K562 treated with DMSO at 1 percent for 12 hours (cell line): ENCODE measurements around the gene MRAS. TPM values are rescaled to one million over a fixed set of nuclear protein-coding genes. Genes with fewer than 3 reads are reported as not detected.

Experiments
- total RNA-seq: library from RNA; unstranded; fragments of 300-600 nt; gene quantifications from 2 replicates; pipeline ENCODE4 v1.2.3, GENCODE V29; 2022; ENCODE audit not compliant: insufficient read depth

MRAS gene
- total RNA-seq, result 1.1 and 4.5 TPM in 2 replicates

DNA sequence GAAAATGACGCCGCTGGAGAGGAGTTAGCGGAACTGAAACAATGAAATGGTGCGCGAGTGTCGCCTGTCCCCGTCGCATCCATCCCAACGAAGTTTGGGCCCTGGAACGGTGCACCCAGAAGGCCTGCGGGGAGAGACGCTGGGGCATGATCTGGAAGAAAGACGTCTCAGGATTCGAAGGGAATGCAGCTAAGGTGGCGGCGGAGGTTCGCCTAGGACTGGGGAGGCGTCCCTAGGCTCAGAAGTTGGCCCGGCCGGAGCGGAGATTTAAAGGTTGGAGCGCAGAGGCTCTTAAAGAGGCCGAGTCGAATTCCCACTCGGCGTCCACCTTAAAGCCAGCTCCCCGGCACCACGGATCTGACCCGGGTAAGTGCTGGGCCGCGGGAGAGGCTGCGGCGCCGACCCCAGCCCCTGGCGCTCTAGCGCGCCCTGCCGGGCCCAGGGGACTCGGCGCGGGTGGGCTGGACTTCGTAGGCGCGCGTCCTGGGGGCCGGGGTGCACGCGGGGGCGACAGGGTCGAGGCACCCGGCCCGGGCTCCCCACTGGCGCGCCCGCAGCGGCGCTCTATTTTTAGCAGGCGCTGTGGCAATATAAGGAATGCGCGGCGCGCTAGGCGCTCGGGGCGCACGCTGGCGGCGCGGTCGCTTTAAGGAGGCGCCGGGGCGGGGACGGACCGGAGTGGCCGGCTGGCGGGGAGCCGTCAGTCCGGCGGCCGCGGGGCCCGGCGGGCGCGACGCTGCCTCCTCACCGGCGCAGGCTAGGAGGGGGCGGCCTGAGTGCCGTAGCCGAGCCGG, at the start of gene MRAS:
MRAS (plus strand) TSS at position 620 of the 794 bp plus-strand sequence. CDS start 24,305 bp downstream, outside the sequence.

DNA sequence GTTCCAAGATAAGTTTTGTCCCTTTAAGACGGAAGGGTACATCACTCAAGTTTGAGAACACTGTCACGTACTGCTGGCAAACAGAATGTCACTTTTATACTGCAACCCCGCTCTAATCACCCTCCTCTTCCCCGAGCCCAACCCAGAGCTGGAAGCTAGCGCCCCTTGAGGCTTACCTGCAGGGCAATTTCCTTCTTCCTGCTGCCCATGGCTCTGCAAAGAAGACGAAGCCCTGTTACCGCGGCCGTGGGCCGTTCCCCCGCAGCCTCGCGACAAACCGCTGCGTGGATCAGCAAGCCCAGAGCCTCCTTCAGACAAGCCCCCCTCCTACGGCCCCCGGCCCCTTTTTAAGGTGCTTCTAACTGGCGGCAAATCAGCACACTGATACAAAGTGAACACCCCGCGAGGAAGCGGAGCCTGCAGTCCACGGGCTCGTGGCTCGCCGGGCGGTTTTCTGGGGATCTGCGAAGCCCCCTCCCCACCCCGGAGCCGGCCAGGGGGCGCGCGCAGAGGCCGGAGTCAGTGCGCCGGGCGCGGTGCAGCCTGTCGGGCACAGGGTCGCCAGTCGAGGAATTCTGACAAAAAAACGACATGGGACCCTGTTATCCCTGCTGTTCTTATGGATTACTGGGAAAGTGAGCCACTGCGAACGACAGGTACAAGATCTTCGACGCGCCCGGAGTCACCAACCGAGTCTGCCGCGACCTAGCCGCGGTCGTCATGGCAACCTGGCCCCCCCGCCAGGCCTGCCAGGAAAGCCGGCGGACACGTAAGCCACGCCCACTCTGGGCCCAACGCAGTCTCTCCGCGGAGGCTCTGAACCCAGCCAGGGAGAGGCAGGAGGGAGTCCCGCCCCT, 19.0 kb upstream of the MRAS start, which contains the start of gene NME9:
NME9 (minus strand) TSS at position 725 of the 857 bp plus-strand sequence; CDS start at position 209, 516 bp downstream.

DNA sequence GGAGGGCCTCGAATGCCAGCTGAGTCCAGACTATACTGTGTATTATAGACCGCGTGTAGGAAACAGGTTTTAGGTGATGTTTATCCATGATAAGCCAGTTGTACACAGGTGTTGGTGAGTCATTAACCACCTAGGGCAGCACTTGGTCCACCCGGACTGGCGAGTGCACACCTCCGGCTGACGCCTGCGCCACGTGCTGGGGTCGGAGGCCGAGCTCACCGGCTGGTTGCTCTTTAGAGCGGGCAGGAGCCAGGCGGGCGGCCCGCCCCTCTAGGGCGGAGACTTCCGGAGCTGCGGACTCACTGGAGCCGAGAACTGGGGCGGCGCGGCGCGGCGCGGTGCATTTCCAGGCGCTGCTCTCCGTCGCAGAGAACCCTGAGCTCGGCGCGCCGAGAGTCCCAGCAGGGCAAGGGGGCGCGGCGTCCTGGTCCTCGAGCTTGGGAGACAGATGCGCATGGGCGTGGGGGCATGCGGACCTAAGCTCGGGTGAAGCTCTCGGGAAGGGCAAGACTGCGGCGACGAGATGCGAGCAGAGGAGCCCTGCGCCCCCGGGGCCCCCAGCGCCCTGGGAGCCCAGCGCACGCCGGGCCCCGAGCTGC, 86.0 kb downstream of the MRAS start, which contains the start of gene ESYT3:
ESYT3 (plus strand) TSS at position 341 of the 599 bp plus-strand sequence; CDS start at position 524, 183 bp downstream.

Other genes starting within 250 kb of the MRAS start
- 0.22 TPM in 1 of 2 replicates, not detected in the other for gene DZIP1L, start 233.0 kb upstream of the MRAS start, total RNA-seq
- gene A4GNT, start 216.2 kb upstream of the MRAS start, total RNA-seq, result not detected in 2 replicates
- 6.1 and 16.7 TPM in 2 replicates for gene DBR1, start 173.7 kb upstream of the MRAS start, total RNA-seq
- 4.6 and 11.4 TPM in 2 replicates for gene ARMC8, start 161.3 kb upstream of the MRAS start, total RNA-seq
- gene NME9, start 18.7 kb upstream of the MRAS start, total RNA-seq, result 2.1 TPM in 1 of 2 replicates, not detected in the other
- not detected in 2 replicates for gene ESYT3, start 86.0 kb downstream of the MRAS start, total RNA-seq
- 9.0 and 18.4 TPM in 2 replicates for gene CEP70, start 245.7 kb downstream of the MRAS start, total RNA-seq